Retinal pigment epithelial cell (primary cell): ENCODE data around the gene NQO1.

Experiments used
- DNase-seq: peaks from one replicate; pipeline ENCODE4 v3.0.0-alpha.2; 2010; ENCODE audit warnings: low read depth
- H3K4me3 ChIP-seq: 2 replicates; pipeline ENCODE4 v1.5.1; 2011; ENCODE audit warnings: mild to moderate bottlenecking, low read length, control low read depth, moderate library complexity
- CTCF ChIP-seq: conservative IDR thresholded peaks from 2 replicates; pipeline ENCODE4 v1.5.1; 2011; ENCODE audit warnings: low read depth, low read length, control low read depth, inconsistent platforms

The NQO1 gene

GRCh38 chr16:69691980-69692911 lies 34.1 kb downstream of the NQO1 start:
- H3K4me3 ChIP-seq = no peak overlapping the region
- no peak for DNase-seq
- TF ChIP-seq CTCF = no peak

GRCh38 chr16:69688589-69688988 lies 37.8 kb downstream of the NQO1 start:
- TF ChIP-seq CTCF = no peak
- DNase-seq = no peak
- no peak overlapping the region for H3K4me3 ChIP-seq

DNA sequence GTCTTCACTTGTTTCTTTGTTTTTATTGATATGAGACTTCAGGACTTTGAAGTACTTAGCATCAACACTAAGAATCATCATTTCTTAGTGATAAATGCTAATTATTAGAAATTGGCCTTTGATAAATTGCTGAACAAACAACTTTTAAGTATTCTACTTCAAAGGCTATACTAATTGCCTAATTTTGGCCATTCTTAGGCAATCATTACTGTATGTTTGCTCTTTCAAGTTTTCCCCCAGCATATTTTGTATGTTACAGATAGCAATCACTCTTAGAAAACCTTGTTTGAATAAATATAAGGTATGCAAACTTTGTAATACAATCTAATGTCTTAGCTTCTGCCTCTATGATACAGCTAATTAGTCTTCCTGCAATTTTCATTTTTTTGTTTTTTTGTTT lies 46.0 kb downstream of the NQO1 start:
- TF ChIP-seq CTCF = no peak
- no peak for DNase-seq
- no peak overlapping the region for H3K4me3 ChIP-seq

DNA sequence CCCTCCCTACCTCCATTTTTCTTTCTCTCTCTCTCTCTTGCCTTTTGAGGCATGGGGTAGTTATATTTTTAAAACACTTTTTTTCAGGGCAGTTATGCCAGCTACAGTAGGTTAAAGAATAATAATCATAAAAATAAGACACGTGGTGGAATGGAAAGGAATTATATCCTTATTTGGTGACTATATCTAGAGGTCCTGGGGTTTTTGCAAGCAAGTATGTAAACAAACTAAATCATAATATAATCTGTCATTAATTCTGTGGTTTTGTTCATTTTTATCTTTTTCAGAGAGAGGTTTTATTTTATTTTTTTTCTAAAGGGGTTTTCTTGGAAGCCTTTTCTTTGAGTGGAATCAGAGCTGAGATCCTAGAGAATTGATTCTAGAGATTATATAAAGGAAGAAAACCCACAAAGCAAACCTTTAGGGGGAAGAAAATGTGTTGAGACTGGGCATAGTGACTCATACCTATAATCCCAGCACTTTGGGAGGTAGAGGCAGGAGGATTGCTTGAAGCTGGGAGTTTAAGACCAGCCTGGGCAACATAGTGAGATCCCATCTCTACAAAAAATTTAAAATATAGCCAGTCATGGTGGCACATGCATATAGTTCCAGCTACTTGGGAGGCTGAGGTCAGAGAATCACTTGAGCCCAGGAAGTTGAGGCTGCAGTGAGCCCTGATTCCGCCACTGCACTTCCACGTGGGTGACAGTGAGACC lies 53.2 kb downstream of the NQO1 start:
- no peak overlapping the region for H3K4me3 ChIP-seq
- no peak for DNase-seq
- no peak for TF ChIP-seq CTCF

DNA sequence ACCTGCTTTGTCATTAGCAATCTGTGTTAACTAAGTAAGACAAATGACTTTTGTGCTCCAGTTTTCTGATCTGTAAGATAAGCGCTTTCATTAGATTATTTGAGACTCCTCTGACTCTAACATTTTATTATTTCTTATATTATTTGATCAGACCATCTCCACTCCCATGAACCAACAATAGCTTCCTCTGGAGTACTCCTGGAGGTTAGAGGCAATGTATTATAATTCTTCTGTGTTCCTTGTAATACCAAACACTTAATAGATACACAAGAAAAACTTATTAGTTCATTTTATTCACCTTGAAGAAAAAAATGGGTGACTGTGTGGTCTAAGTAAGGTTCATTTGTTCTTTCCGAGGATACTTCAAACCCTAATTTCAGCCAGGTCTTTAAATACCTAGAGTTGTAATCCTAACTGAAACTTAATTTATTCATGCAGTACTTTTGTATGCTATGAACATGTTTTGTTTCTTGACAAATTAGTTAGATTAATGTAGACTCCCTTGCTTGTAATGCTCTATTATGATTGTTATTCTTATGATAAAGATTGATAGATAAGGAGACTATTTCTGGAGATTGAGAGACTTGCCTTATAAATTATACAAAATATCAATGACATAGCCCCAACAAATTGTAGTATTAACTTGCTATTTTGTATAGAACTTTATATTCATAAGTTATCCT lies 53.9 kb downstream of the NQO1 start:
- TF ChIP-seq CTCF = no peak
- no peak overlapping the region for H3K4me3 ChIP-seq
- no peak for DNase-seq

DNA sequence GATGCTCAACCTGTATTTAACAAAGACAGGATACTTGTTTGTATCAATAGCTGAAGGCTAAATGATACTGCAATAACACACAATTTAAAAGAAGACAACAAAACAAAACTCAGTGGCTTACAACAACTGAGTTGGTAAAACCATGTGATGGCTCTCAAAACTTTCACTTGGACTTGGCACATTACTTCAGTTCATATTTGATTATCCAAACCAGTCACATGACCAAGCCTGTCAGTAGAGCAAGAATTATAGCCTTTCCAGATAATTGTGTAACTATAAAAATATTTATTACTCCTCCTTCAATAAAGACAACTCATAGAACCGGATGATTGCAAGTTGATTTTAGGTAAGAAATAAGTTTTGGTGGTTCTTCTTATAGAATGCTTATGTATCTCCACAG lies 56.8 kb downstream of the NQO1 start:
- TF ChIP-seq CTCF = no peak
- H3K4me3 ChIP-seq = no peak overlapping the region
- DNase-seq = no peak
